Activated naive CD8-positive, alpha-beta T cell treated with anti-CD3 and anti-CD28 coated beads, Interleukin-2, amount 10 ng/mL, durations not matched to agents 7 days and 5 days (primary cell): Measurements from ENCODE around the gene IKZF3. TPM values are rescaled to one million over a fixed set of nuclear protein-coding genes. Genes with fewer than 3 reads are reported as not detected.
"Not testable (repeated sequence)": the region's sequence is repeated elsewhere in the genome, so short reads cannot be mapped to it uniquely, and the experiment has no call there.

Source experiments
- ATAC-seq: fragments of 150-1000 bp; cut with Tn5 transposase; one replicate; pipeline ENCODE4 v1.10.0; 2021; ENCODE audit warnings: low read depth, moderate library complexity
- POLR2A ChIA-PET: fragments of 350-600 bp; sonication (Branson Sonifier 250); formaldehyde crosslinking; loops from one replicate; lab custom pipeline; 2021; ENCODE audit warnings: antibody characterized with exemption; lab: Charles Lee
- DNase-seq: peaks from one replicate; pipeline ENCODE4 v3.0.0; 2021
- H3K27ac Mint-ChIP-seq: one replicate; pipeline ENCODE4 v1.8.0; 2022; ENCODE audit warnings: mild to moderate bottlenecking, mixed read lengths
- H3K27me3 Mint-ChIP-seq: one replicate; pipeline ENCODE4 v1.8.0; 2022; ENCODE audit warnings: mild to moderate bottlenecking, moderate library complexity, mixed read lengths
- H3K36me3 Mint-ChIP-seq: one replicate; pipeline ENCODE4 v1.8.0; 2021; ENCODE audit warnings: mild to moderate bottlenecking, mixed read lengths
- H3K4me1 Mint-ChIP-seq: one replicate; pipeline ENCODE4 v1.8.0; 2021; ENCODE audit warnings: mixed read lengths
- H3K4me3 Mint-ChIP-seq: one replicate; pipeline ENCODE4 v1.8.0; 2022; ENCODE audit warnings: mild to moderate bottlenecking, moderate library complexity, mixed read lengths
- H3K9me3 Mint-ChIP-seq: one replicate; pipeline ENCODE4 v1.8.0; 2021; ENCODE audit warnings: mixed read lengths
- microRNA-seq: library from miRNA; unstranded; fragments of <30 nt; microRNA quantifications from one replicate; pipeline ENCODE4 v1.2.0, GENCODE V29; 2022
- total RNA-seq, 2 experiments: library from RNA; stranded (reverse); gene quantifications; one replicate each; pipeline ENCODE4 v1.2.3, GENCODE V29; 2021

Gene IKZF3
- total RNA-seq, 2 experiments from 2014 or later: 78.5 to 83.5 TPM

DNA sequence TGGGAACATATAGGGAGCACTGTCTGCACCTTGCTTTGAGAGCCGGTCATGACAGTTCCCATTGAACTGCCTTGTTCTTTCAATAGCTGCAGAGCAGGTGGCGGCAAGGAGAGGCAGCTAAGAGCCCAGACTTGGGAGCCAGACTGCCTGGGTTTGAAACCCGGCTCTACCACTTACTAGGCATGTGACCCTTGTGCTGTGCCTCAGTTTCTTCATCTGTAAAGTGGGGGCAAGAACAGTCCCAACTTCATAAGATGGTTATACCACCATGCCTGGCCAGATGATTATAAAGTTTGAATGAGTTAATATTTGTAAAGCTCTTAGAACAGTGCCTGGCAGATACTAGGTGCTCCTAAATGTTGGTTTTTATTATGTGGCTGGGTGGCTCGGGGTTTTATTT is 149.9 kb downstream of the IKZF3 start:
- no peaks in the 10 kb centered on the region for H3K9me3 Mint-ChIP-seq
- H3K27ac Mint-ChIP-seq: no peak overlapping the region
- DNase-seq (no peak), ATAC-seq (no peak)
- H3K4me3 Mint-ChIP-seq: no peak overlapping the region
- H3K27me3 Mint-ChIP-seq: no peaks in the 10 kb centered on the region
- H3K4me1 Mint-ChIP-seq: no peaks in the 10 kb centered on the region
- H3K36me3 Mint-ChIP-seq: no peaks in the 10 kb centered on the region
- POLR2A ChIA-PET: no interaction called here

DNA sequence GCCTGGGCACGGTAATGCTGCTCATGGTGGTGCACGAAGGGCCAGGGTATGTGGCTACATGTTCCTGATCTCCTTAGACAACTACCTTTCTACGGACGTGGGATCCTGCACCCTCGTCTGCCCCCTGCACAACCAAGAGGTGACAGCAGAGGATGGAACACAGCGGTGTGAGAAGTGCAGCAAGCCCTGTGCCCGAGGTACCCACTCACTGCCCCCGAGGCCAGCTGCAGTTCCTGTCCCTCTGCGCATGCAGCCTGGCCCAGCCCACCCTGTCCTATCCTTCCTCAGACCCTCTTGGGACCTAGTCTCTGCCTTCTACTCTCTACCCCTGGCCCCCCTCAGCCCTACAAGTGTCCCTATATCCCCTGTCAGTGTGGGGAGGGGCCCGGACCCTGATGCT is 152.3 kb downstream of the IKZF3 start:
- H3K4me1 Mint-ChIP-seq: peaks cover 6% of the 10 kb centered on the region
- H3K27ac Mint-ChIP-seq: no peak overlapping the region
- POLR2A ChIA-PET: interaction anchor here (0.6 kb wide), 1 partner anchor 62 kb away, joined by 7 read pairs; no protein-coding TSS in a partner anchor
- no peak overlapping the region for H3K4me3 Mint-ChIP-seq
- H3K36me3 Mint-ChIP-seq: no peaks in the 10 kb centered on the region
- H3K27me3 Mint-ChIP-seq: no peaks in the 10 kb centered on the region
- H3K9me3 Mint-ChIP-seq: no peaks in the 10 kb centered on the region
- DNase-seq: no peak
- no peak for ATAC-seq

DNA sequence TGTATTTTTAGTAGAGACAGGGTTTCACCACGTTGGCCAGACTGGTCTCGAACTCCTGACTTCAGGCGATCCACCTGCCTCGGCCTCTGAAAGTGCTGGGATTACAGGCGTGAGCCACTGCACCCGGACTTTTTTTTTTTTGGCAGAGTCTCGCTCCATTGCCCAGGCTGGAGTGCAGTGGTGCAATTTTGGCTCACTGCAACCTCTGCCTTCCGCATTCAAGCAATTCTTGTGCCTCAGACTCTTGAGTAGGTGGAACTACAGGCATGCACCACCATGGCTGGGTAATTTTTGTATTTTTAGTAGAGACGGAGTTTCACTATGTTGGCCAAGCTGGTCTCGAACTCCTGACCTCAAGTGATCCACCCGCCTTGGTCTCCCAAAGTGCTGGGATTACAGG is 153.0 kb downstream of the IKZF3 start:
- not testable (repeated sequence) for DNase-seq, H3K4me1 Mint-ChIP-seq, H3K9me3 Mint-ChIP-seq, ATAC-seq, H3K4me3 Mint-ChIP-seq, H3K27ac Mint-ChIP-seq, H3K27me3 Mint-ChIP-seq, H3K36me3 Mint-ChIP-seq
- POLR2A ChIA-PET: interaction anchor here (0.6 to 1.4 kb wide), 3 partner anchors 19 to 61 kb away, joined by 3 to 7 read pairs (median 3); partner anchors contain the start of genes MIEN1 and PGAP3

DNA sequence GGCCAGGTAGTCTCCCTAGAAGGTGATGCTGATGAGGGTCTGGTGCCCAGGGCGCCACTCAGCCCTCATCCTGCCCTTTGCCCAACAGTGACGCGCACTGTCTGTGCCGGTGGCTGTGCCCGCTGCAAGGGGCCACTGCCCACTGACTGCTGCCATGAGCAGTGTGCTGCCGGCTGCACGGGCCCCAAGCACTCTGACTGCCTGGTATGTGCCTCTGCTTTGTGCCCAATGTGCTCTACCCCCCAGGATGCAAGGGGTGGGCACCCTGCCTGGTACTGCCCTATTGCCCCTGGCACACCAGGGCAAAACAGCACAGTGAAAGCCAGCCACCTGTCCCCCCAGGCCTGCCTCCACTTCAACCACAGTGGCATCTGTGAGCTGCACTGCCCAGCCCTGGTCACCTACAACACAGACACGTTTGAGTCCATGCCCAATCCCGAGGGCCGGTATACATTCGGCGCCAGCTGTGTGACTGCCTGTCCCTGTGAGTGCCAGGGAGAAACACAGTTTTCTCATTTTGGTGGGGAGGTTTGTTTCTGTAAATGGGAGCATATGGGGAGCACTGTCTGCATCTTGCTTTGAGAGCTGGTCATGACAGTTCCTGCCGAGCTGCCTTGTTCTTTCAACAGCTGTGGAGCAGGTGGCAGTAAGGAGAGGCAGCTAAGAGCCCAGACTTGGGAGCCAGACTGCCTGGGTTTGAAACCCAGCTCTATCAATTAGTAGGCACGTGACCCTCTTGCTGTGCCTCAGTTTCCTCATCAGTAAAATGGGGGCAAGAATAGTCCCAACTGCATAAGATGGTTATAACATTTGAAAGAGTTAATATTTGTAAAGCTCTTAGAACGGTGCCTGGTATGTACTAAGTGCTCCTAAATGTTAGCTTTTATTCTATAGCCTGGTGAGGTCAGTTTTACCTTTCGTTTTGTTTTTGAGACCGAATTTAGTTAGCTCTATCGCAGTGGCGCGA is 153.8 kb downstream of the IKZF3 start:
- no peak for ATAC-seq
- Mint-ChIP-seq H3K27me3 (no peaks in the 10 kb centered on the region), H3K36me3 (no peaks in the 10 kb centered on the region), H3K9me3 (no peaks in the 10 kb centered on the region), H3K4me1 (peaks cover 8% of the 10 kb centered on the region), H3K4me3 (no peak overlapping the region), H3K27ac (no peak overlapping the region)
- DNase-seq: no peak
- POLR2A ChIA-PET: interaction anchor here (1.3 to 1.4 kb wide), 2 partner anchors 20 to 22 kb away, joined by 3 read pairs; partner anchors contain the start of genes MIEN1 and PGAP3

DNA sequence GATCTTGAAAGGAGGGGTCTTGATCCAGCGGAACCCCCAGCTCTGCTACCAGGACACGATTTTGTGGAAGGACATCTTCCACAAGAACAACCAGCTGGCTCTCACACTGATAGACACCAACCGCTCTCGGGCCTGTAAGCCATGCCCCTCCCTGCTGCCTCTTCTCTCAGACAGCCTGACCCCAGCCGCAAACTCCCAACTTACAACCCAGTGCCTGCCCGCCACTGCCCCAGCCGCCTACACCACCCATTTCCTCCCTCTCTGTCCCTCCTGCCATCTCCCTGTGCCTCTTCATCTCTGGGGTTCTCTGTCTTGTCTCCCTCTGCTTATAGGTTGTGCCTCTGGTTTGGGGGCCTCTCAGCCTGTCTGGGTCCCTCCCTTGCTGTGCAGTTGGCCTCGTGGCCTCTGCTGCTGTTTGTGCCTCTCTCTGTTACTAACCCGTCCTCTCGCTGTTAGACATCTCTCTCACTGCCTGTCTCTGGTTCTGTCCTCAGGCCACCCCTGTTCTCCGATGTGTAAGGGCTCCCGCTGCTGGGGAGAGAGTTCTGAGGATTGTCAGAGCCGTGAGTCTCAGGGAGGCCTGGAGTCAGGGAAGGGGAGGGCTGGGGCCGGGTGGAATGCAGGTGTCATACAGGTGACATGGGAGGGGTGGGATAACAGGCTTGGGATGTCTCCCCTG is 154.7 kb downstream of the IKZF3 start:
- Mint-ChIP-seq H3K9me3 (no peaks in the 10 kb centered on the region), H3K4me1 (peaks cover 8% of the 10 kb centered on the region), H3K27me3 (no peaks in the 10 kb centered on the region), H3K27ac (no peak overlapping the region), H3K36me3 (no peaks in the 10 kb centered on the region), H3K4me3 (no peak overlapping the region)
- ATAC-seq (no peak), DNase-seq (no peak)
- POLR2A ChIA-PET: no interaction called here

Small RNA genes within 50 kb of the gene (microRNA-seq; reads per million reads assigned to microRNA genes)
- not detected for gene MIR4728

Other genes starting within 250 kb of the IKZF3 start
- gene PPP1R1B, start 237.4 kb downstream of the IKZF3 start, total RNA-seq: not detected
- gene STARD3, start 227.2 kb downstream of the IKZF3 start, total RNA-seq: 10 to 100 TPM; 96.3 to 96.5 TPM
- 1 to 10 TPM; 2.7 to 3.2 TPM for gene TCAP, start 199.0 kb downstream of the IKZF3 start, total RNA-seq
- gene PNMT, start 195.9 kb downstream of the IKZF3 start, total RNA-seq: not detected
- 10 to 100 TPM; 18.3 to 23.9 TPM for gene PGAP3, start 176.3 kb downstream of the IKZF3 start, total RNA-seq
- gene ERBB2, start 164.2 kb downstream of the IKZF3 start, total RNA-seq: 1 to 10 TPM; 6.4 to 6.6 TPM
- gene MIEN1, start 133.8 kb downstream of the IKZF3 start, total RNA-seq: 10 to 100 TPM; 38.1 to 38.6 TPM
- under 1 TPM; 0.37 to 0.61 TPM for gene GRB7, start 126.4 kb downstream of the IKZF3 start, total RNA-seq
- gene ZPBP2, start 3.9 kb upstream of the IKZF3 start, total RNA-seq: under 1 TPM in 1 of 2 experiments, not detected in 1; 0.14 TPM
- gene GSDMB, start 54.3 kb upstream of the IKZF3 start, total RNA-seq: 10 to 100 TPM; 67.0 to 69.8 TPM
- 100 to 1,000 TPM; 149 to 159 TPM for gene ORMDL3, start 63.3 kb upstream of the IKZF3 start, total RNA-seq
- not detected for gene LRRC3C, start 63.4 kb upstream of the IKZF3 start, total RNA-seq
- under 1 TPM in 1 of 2 experiments, not detected in 1; 0.26 TPM for gene GSDMA, start 98.7 kb upstream of the IKZF3 start, total RNA-seq
- gene PSMD3, start 116.5 kb upstream of the IKZF3 start, total RNA-seq: 10 to 100 TPM; 82.5 to 87.9 TPM
- not detected for gene CSF3, start 151.1 kb upstream of the IKZF3 start, total RNA-seq
- 10 to 100 TPM; 87.0 to 89.9 TPM for gene MED24, start 190.1 kb upstream of the IKZF3 start, total RNA-seq
- gene THRA, start 198.7 kb upstream of the IKZF3 start, total RNA-seq: 10 to 100 TPM; 19.9 to 20.3 TPM
- 1 to 10 TPM; 5.0 to 5.8 TPM for gene NR1D1, start 236.3 kb upstream of the IKZF3 start, total RNA-seq